Stimulated activated CD4-positive, alpha-beta T cell treated with anti-CD3 and anti-CD28 coated beads, Interleukin-12 subunit alpha, Interleukin-12 subunit beta, amount 100 ng/mL, for 4 hours (primary cell): Measurements from ENCODE around the gene ODF2.
"Not testable (repeated sequence)": the region's sequence is repeated elsewhere in the genome, so short reads cannot be mapped to it uniquely, and the experiment has no call there.

Source experiments
- DNase-seq: peaks from one replicate; pipeline ENCODE4 v3.0.0-alpha.2; 2020

Gene ODF2

DNA sequence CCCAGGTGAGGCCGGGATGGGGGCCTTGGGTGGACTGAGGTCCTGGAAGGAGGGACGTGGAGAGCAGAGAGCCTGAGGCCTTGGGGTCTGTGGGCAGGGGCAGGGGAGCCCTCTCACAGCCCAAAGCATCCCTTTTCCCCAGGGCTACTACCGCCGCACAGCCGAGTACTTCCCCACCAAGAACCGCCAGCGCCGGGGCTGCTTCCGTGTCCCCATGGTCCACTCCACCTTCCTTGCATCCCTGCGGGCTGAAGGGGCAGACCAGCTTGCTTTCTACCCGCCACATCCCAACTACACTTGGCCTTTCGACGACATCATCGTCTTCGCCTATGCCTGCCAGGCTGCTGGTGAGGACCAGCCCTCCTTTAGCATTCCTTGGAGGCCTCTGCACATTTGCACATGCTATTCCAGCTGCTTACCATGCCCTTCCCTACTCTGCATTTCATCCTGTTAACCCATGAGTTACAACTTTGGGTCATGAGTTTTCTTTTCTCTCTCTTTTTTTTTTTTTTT is 31.5 kb upstream of the ODF2 start:
- DNase-seq = no peak

DNA sequence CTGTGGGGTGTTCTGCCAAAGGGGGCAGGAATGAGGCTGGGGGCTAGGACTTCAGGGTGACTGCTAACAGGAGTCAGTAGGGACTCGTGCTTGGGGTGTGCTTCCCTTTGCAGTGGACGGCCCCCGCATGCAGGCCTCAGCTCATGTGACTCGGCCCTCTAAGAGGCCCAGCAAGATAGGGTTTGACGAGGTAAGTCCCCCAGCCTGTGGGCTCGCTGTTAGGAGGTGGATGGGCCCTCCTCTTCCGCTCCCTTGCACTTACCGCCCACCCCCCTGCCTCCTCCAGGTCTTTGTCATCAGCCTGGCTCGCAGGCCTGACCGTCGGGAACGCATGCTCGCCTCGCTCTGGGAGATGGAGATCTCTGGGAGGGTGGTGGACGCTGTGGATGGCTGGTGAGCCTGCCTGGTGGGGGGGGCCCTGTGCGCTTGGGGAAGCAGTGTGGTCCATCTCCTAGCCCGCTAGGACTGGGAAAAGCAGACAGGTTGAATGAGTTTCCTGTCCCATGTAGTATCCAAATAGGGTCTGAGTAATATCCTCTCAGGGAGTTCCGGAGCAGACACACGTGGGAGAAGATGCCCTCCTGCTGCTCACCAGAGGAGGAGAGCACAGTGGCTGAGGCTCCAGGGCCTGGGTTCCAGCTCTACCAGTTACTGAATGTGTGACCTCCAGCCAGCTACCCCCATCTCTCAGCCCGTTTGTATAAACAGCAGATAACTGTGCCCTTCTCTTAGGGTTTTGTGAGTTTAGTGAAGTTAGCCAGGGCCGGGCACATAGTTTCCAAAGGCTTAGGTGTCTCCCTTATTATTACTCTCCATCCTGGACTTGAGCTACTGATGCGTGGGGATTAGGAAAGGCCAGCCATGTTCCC is 26.9 kb upstream of the ODF2 start:
- no peak for DNase-seq

GRCh38 chr9:128429513-128430086 is 26.2 kb upstream of the ODF2 start:
- no peak for DNase-seq

DNA sequence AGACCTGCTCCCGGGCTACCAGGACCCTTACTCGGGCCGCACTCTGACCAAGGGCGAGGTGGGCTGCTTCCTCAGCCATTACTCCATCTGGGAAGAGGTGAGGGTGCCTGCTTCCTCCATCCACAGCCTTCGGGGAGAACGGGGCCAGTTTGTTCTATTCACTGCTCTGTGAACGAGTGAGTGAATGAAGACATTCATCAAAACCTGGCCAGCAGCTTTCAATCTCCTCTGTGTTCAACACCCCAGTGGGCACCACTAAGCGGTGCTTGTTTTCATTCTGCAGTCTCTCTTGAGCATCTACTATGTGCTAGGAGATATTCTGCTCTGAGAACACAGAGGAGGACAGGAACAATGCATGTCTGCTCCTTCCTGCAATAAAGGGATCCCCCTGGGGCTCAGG is 24.6 kb upstream of the ODF2 start:
- DNase-seq = no peak

DNA sequence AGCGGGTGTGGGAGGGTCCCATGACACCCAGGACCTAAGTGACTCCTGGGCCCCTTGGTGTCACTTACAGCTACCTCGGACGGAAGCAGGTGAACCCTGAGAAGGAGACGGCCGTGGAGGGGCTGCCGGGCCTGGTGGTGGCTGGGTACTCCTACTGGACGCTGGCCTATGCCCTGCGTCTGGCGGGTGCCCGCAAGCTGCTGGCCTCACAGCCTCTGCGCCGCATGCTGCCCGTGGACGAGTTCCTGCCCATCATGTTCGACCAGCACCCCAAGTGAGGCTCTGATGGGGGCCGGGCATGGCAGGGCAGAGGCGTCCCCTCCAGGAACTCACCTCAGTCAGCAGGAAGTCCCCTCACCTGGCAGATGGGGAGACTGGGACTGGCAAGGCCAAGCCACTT is 21.5 kb upstream of the ODF2 start:
- DNase-seq = no peak

DNA sequence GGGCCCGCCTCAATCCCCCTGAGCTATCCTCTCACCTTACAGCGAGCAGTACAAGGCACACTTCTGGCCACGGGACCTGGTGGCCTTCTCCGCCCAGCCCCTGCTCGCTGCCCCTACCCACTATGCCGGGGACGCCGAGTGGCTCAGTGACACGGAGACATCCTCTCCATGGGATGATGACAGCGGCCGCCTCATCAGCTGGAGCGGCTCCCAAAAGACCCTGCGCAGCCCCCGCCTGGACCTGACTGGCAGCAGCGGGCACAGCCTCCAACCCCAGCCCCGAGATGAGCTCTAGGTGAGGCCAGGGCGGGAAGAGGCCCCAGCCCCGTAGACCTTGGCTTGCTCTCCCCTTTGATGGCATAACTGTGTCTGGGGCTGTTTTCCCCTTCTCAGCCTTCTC is 20.2 kb upstream of the ODF2 start:
- no peak for DNase-seq

GRCh38 chr9:128438343-128439109 is 17.3 kb upstream of the ODF2 start:
- peak; percentile 84 for DNase-seq

GRCh38 chr9:128439273-128439672 is 16.5 kb upstream of the ODF2 start:
- no peak for DNase-seq

DNA sequence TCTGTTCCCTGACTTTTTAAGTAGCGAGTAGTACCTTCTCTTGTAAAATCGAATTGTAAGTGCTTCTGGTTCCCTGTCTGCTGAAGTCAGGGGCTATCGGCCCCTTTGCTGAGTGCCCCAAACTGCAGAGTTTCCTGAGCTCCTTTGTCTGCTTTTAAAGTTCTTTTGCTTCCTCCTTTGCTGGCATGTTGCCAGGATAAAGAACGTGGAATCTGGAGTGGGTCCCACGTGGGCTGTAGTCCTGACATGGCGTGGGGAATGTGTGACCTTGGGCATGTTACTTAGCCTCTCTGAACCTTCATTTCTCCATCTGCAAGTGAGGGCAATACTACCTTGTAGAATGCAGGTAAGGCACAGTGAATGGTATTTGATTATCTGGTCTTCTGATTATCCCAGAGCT is 13.7 kb upstream of the ODF2 start:
- DNase-seq = no peak

DNA sequence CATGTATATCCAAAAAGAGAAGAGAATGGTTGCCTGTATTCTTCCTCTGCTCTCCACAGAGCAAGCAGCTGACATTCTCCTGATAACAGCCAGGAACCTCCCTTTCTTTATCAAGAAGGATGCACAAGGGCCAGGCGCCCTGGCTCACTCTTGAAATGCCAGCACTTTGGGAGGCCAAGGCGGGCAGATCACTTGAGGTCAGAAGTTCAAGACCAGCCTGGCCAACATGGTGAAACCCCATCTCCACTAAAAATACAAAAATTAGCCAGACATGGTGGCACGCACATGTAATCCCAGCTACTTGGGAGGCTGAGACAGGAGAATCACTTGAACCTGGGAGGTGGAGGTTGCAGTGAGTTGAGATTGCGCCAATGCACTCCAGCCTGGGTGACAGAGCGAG is 9.3 kb upstream of the ODF2 start:
- not testable (repeated sequence) for DNase-seq

DNA sequence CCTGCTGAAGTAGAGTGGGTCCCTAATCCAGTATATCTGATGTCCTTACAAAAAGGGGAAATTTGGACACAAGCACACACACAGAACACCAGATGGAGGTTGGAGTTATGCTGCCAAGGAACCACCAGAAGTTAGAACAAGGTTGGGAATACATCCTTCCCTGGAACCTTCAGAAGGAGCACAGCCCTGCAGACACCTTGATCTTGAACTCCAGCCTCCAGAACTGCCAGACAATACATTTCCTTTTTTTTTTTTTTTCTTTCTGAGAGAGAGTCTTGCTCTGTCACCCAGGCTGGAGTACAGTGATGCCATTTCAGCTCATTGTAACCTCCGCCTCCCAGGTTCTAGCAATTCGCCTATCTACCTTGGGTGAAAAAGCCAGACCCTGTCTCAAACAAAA is 7.1 kb upstream of the ODF2 start:
- DNase-seq = no peak

DNA sequence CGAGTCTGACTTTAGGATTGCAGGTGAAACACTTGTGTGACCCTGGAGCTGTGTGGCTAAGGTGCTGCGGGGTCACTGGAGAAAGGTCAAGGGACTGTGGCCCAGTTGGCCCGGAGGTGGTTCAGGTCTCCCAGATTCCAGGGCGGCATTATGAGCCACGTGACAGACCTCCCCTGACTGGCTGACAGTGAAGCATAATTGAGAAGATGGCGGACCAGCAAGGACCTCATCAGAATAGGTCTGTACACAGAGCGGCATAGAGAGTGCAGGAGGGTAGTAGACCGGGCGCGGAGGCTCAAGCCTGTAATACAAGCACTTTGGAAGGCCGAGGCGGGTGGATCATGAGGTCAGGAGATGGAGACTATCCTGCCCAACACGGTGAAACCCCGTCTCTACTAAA is 815 bp upstream of the ODF2 start:
- DNase-seq = no peak

DNA sequence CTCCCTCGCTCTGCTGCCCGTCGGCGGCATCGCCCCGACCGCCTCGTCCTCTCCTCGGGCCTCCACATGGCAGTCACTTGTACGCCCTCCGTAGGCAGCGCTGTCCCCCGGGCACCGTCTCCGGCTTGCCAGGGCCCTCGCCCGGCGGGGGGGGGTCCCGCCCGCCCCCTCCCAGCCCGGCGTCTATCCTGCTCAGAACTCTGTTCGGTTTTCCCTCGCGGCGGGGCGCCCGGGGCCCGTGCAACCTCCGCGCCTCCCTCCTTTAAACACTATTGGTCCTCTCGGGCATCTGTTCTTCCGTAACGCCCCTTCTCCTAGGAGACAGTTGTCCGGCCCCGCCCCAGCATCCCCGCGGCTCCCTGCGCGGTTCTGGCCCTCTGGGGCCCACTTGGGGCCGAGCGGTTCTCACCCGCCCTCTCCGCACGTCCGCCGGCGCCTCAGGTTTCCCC is 831 bp downstream of the ODF2 start:
- DNase-seq = peak; percentile 63

- DNase-seq = no peak
These were observed 1.4 kb downstream of the ODF2 start for GRCh38 chr9:128457207-128457606.

- no peak for DNase-seq
These were observed 3.2 kb downstream of the ODF2 start for GRCh38 chr9:128459011-128459410.

DNA sequence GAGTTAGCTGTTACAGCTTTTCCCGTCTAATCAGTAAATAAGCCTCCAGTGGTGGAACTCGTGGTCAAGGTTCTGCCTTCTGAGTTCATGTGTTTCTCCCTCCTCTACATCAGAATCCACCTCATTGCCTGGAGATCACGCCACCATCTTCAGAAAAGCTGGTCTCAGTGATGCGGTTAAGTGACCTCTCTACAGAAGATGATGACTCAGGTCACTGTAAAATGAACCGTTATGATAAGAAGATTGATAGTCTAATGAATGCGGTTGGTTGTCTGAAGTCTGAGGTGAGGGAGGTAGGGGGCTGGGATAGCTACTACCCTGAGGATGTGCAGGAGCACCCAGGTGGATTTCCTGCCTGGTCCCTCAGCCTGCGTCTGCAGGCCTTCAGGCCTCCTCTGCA is 13.3 kb downstream of the ODF2 start:
- DNase-seq = no peak

DNA sequence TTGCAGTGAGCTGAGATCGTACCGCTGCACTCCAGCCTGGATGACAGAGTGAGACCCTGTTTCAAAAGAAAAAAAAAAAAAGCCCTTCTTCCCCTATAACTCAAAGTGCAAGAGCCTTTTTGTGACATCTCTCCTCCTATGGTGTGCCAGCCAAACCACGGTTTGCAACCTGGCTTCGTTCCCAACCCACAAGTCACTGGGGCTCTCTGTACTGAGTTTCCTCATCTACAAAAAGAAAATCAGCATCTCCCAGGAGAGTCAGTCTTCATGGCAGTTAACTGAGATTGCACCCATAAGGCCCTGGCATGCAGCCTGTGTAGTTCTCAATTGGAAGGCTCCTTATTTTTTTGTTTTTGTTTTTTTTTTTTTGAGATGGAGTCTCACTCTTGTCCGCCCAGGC is 14.8 kb downstream of the ODF2 start:
- DNase-seq = no peak

- no peak for DNase-seq
These were observed 17.3 kb downstream of the ODF2 start for GRCh38 chr9:128473104-128473503.

- no peak for DNase-seq
These were observed 20.1 kb downstream of the ODF2 start for GRCh38 chr9:128475867-128476266.

- DNase-seq = no peak
These were observed 23.5 kb downstream of the ODF2 start for GRCh38 chr9:128479262-128479661.

- no peak for DNase-seq
These were observed 25.8 kb downstream of the ODF2 start for GRCh38 chr9:128481561-128481960.

GRCh38 chr9:128482186-128482585 is 26.4 kb downstream of the ODF2 start:
- DNase-seq = no peak

- no peak for DNase-seq
These were observed 29.0 kb downstream of the ODF2 start for GRCh38 chr9:128484686-128485413.
